Endothelial cell of umbilical vein (primary cell): ENCODE measurements around the gene IL1R2. TPM values are rescaled to one million over a fixed set of nuclear protein-coding genes. Genes with fewer than 3 reads are reported as not detected.
A peak's percentile ranks its signal among the peaks of the same experiment; 100 is the strongest.

Source experiments
- BruUV-seq: library from RNA; stranded (reverse); fragments of 400-500 nt; replicated peaks from 2 replicates; lab custom pipeline; 2021; lab: Mats Ljungman, UMichigan
- CTCF ChIA-PET: fragments of 300-600, 350-600 bp; sonication (Branson Sonifier 250); formaldehyde crosslinking; loops from one replicate; lab custom pipeline; 2021; ENCODE audit warnings: antibody characterized with exemption, inconsistent platforms; lab: Charles Lee
- POLR2A ChIA-PET: fragments of 300-600, 350-600 bp; sonication (Branson Sonifier 250); formaldehyde crosslinking; loops from one replicate; lab custom pipeline; 2021; ENCODE audit warnings: antibody characterized with exemption, inconsistent platforms; lab: Charles Lee
- DNase-seq: peaks from one replicate; pipeline ENCODE4 v3.0.0-alpha.2; 2011; ENCODE audit warnings: low read depth, low spot score
- FAIRE-seq: peaks from 2 replicates; lab custom pipeline; 2011; peaks lifted over from hg19 to GRCh38; lab: Jason Lieb, UNC
- H2AFZ ChIP-seq: 2 replicates; pipeline ENCODE4 v1.6.0; 2012; ENCODE audit warnings: low read depth, low read length, control low read depth, inconsistent platforms
- H3K27ac ChIP-seq: 2 replicates; pipeline ENCODE4 v1.5.1; 2011; ENCODE audit warnings: low read depth, mild to moderate bottlenecking, control low read depth, low read length, moderate library complexity; ENCODE audit not compliant: insufficient read depth
- H3K27me3 ChIP-seq, 2 experiments: 2 replicates each; pipeline versions ENCODE4 v1.6.0 to v1.6.1; 2011; ENCODE audit warnings: low read length in 2 of 2, mixed read lengths in 1 of 2; ENCODE audit not compliant: control insufficient read depth in 2 of 2, insufficient read depth in 2 of 2
- H3K36me3 ChIP-seq, 2 experiments: 2 replicates in 1 of 2; 3 replicates in 1 of 2; pipeline ENCODE4 v1.5.1; 2011; ENCODE audit warnings: low read length in 2 of 2, mild to moderate bottlenecking in 1 of 2, moderate library complexity in 1 of 2; ENCODE audit not compliant: control insufficient read depth in 2 of 2, insufficient read depth in 2 of 2; ENCODE audit errors: extremely low read depth in 1 of 2
- H3K4me1 ChIP-seq: 3 replicates; pipeline ENCODE4 v1.5.1; 2011; ENCODE audit warnings: mild to moderate bottlenecking, low read length; ENCODE audit not compliant: control insufficient read depth, insufficient read depth; ENCODE audit errors: extremely low read depth
- H3K4me2 ChIP-seq: 2 replicates; pipeline ENCODE4 v1.6.1; 2011; ENCODE audit warnings: low read length, control low read depth, mixed read lengths; ENCODE audit not compliant: insufficient read depth
- H3K4me3 ChIP-seq, 3 experiments: fragments of 200-600 bp in 1 of 3; sonication (generic), shearing (Covaris generic) in 1 of 3; replicated peaks in 1 of 3; 2 replicates each; pipeline ENCODE4 v1.5.1; 2011 to 2016; ENCODE audit warnings: control low read depth in 3 of 3, low read length in 3 of 3, mild to moderate bottlenecking in 2 of 3, inconsistent platforms in 1 of 3, low read depth in 1 of 3, moderate library complexity in 1 of 3; ENCODE audit not compliant: insufficient read depth in 1 of 3
- H3K79me2 ChIP-seq: 2 replicates; pipeline ENCODE4 v1.6.0; 2012; ENCODE audit warnings: low read length, inconsistent platforms; ENCODE audit not compliant: control insufficient read depth, insufficient read depth
- H3K9ac ChIP-seq: replicated peaks from 2 replicates; pipeline ENCODE3; 2011; ENCODE audit warnings: low read length, control low read depth; ENCODE audit not compliant: insufficient read depth; ENCODE audit errors: extremely low read depth
- H3K9me1 ChIP-seq: replicated peaks from 3 replicates; pipeline ENCODE4 v1.6.0; 2011; ENCODE audit warnings: mild to moderate bottlenecking, low read length; ENCODE audit not compliant: control insufficient read depth, insufficient read depth; ENCODE audit errors: extremely low read depth
- H3K9me3 ChIP-seq: replicated peaks from 2 replicates; pipeline ENCODE4 v1.5.1; 2012; ENCODE audit warnings: low read length, inconsistent platforms; ENCODE audit not compliant: control insufficient read depth, insufficient read depth
- H4K20me1 ChIP-seq: replicated peaks from 2 replicates; pipeline ENCODE3; 2011; ENCODE audit warnings: mild to moderate bottlenecking, low read length; ENCODE audit not compliant: control insufficient read depth, insufficient read depth; ENCODE audit errors: extremely low read depth
- CTCF ChIP-seq, 2 donors: IDR thresholded peaks; 1 replicate in 1 of 2; 2 replicates in 1 of 2; pipeline ENCODE4 v1.5.1; 2011; ENCODE audit warnings: low read length in 2 of 2, mild to moderate bottlenecking in 2 of 2, moderate library complexity in 2 of 2, control low read depth in 1 of 2, inconsistent platforms in 1 of 2, low read depth in 1 of 2; ENCODE audit not compliant: insufficient read depth in 1 of 2; ENCODE audit errors: extremely low read depth in 1 of 2
- EZH2 ChIP-seq: IDR thresholded peaks from 2 replicates; pipeline ENCODE4 v1.6.1; 2012; ENCODE audit warnings: borderline replicate concordance, low read depth, mild to moderate bottlenecking, moderate library complexity, low read length, inconsistent platforms; ENCODE audit not compliant: severe bottlenecking
- FOS ChIP-seq: IDR thresholded peaks from 2 replicates; pipeline ENCODE4 v1.6.1; 2011; ENCODE audit warnings: mild to moderate bottlenecking, low read length, moderate library complexity, borderline replicate concordance; ENCODE audit not compliant: insufficient read depth
- GATA2 ChIP-seq: IDR thresholded peaks from 2 replicates; pipeline ENCODE4 v1.7.0; 2011; ENCODE audit warnings: low read depth, mild to moderate bottlenecking, moderate library complexity, mixed read lengths, low read length; ENCODE audit not compliant: insufficient read length, insufficient read depth
- JUN ChIP-seq: IDR thresholded peaks from 2 replicates; pipeline ENCODE4 v1.6.1; 2011; ENCODE audit warnings: borderline replicate concordance, low read depth; ENCODE audit not compliant: insufficient read length, insufficient read depth
- MAX ChIP-seq: IDR thresholded peaks from 2 replicates; pipeline ENCODE4 v1.6.1; 2011; ENCODE audit not compliant: insufficient read depth, insufficient read length
- MYC ChIP-seq: IDR thresholded peaks from one replicate; pipeline ENCODE4 v1.6.1; 2011; ENCODE audit warnings: mild to moderate bottlenecking, low read depth, low read length
- POLR2A ChIP-seq: IDR thresholded peaks from 2 replicates; pipeline ENCODE4 v1.6.1; 2012; ENCODE audit warnings: low read depth, mild to moderate bottlenecking, control low read depth, low read length
- POLR2AphosphoS5 ChIP-seq: IDR thresholded peaks from 2 replicates; pipeline ENCODE4 v1.6.1; 2012; ENCODE audit warnings: low read depth, mild to moderate bottlenecking, control low read depth, low read length, moderate library complexity; ENCODE audit not compliant: insufficient read depth
- dilution Hi-C: fragments of 300-500 bp; cut with MboI; formaldehyde crosslinking; loops from one replicate; pipeline ENCODE4 v1.15.0; 2019; ENCODE audit warnings: low sequenced_read_pairs; ENCODE audit not compliant: extremely low pct_ligation_motif_present
- intact Hi-C: fragments of 100-400 bp; cut with micrococcal nuclease; formaldehyde crosslinking; loops from one replicate; pipeline ENCODE4 v1.10.0; 2022
- polyA plus RNA-seq, 4 experiments: library from polyadenylated mRNA; depleted of rRNA in 3 of 4; stranded (reverse) in 3 of 4; unstranded in 1 of 4; fragments of >200 nt; gene quantifications; 2 replicates each; pipeline versions ENCODE4 v1.2.1 to v1.2.3, GENCODE V29; 2011 to 2012; ENCODE audit warnings: missing spikeins in 1 of 4
- total RNA-seq: library from RNA; stranded (reverse); gene quantifications from 2 replicates; pipeline ENCODE4 v1.2.3, GENCODE V29; 2021

The IL1R2 gene
- total and polyA plus RNA-seq, 2 donors (not counting 3 experiments of a cell fraction or from before 2014, with no cell fraction given) = not detected

- H3K9me1 ChIP-seq = no peaks in the 10 kb centered on the region
- intact Hi-C loops (loop anchor here (5.0 kb wide), 2 partner anchors 40 to 75 kb away; no protein-coding TSS in a partner anchor), dilution Hi-C loops (no loop called here)
- DNase-seq (peak; percentile 23), FAIRE-seq (no peak)
- no peak overlapping the region for H3K27ac ChIP-seq
- peaks cover 17% of the 10 kb centered on the region for H3K4me1 ChIP-seq
- POLR2A ChIA-PET = no interaction called here
- CTCF ChIA-PET = interaction anchor here (0.8 to 4.9 kb wide), 5 partner anchors 25 to 179 kb away, joined by 3 to 21 read pairs (median 5); partner anchors contain the start of gene IL1R1
- H4K20me1 ChIP-seq = no peaks in the 10 kb centered on the region
- H3K27me3 ChIP-seq = no peaks in the 10 kb centered on the region
- no peak overlapping the region for H3K9ac ChIP-seq
- no peaks in the 10 kb centered on the region for H3K79me2 ChIP-seq
- no peaks in the 10 kb centered on the region for H3K36me3 ChIP-seq
- H2AFZ ChIP-seq = no peak overlapping the region
- no peaks in the 10 kb centered on the region for H3K9me3 ChIP-seq
- TF ChIP-seq POLR2A (no peak), GATA2 (no peak), JUN (no peak), FOS (no peak), MAX (no peak), MYC (no peak), CTCF (IDR thresholded peaks at IDR 0.05; ENCODE audit: extremely low read depth in 1 of 2, insufficient read depth in 1 of 2, low read depth in 1 of 2, low read length in 2 of 2) (no peak), POLR2AphosphoS5 (no peak), EZH2 (no peak)
- H3K4me3 ChIP-seq = no peak overlapping the region
- no peak overlapping the region for H3K4me2 ChIP-seq
- no TSS peak for BruUV-seq
These were observed 70.4 kb downstream of the IL1R2 start for GRCh38 chr2:102061962-102062795.
